HG03469 (cell line): Measurements from ENCODE around the gene PIP5K1B.

ENCODE experiments used
- ATAC-seq: cut with Tn5 transposase; IDR thresholded peaks from one replicate; pipeline ENCODE4 v1.9.1; 2021; ENCODE audit warnings: mild to moderate bottlenecking, moderate library complexity, moderate number of reproducible peaks; ENCODE audit not compliant: unreplicated experiment

Gene PIP5K1B

DNA sequence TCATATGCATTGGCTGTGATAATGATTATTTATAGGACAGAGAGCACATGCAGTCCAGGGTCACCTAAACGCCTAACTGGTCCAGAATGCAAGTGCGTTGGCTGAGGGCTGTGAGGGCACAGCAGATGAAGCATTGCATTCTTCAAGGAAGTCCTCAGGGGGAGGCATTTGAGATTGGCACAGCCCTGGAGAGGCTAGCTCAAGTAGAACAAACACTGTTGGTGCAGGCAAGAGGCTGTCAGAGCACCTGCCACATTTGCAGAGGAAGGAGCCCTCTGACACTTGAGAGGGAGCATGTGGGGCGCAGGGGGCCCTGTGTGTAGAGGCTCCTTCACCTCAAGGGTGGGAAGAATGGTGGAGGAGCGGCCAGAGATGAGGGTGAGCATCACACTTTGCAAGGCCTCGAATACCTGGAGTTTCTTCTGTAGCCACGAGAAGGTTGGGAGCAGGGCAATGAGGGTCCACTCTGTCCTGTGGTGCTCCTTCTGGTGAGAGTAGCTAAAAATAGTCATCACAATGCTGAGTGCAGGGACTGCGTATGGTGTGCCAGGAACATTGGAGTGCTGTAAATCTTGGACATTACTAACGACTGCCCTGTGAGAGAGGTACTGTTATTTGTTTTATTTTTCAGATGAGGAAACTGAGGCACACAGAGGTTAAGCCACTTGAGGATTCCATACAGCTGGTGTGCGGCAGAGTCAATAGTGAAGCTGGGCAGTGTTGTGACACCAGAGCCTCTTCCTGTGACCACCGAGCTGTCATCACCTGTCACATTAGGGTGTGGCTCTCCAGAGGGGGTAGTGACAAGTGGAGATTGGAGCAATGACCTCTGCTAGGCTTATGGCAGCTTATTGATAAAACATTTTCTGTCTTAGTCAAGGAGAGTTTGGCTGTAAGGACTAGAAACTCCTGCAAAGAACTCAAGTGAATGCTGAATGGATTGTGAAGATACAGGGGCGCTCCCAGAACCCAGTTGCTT, 100.2 kb downstream of the PIP5K1B start:
- no peak for ATAC-seq

DNA sequence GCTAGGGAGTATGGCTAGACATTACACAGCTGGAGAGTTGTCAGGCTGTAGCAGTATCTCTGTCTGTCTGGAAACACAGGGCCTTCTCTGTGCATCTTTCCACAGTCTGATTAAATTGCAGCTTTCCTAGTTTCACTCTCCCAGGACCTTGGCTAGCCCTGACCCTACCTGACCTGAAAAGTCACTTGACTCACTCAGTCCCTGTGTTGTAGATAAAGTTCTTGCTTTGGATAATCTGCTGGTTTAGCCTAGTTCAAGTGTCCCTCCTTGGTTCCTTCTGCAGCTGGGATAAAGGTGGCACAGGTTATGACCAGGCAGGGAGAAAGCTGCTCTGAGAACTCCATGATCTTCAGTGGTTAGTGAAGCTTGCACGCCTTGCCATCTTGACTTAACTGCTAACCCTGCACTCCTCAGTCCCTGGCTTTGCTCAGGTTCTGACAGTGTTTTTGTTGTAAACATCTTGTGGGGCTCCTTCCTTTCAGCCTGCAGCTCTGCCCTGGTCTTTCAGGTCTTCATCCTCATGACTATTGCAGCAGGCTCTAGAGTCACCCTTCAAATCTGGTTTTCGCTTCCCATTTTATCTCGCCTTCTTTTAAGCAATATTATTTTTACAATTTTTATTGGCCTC, 101.0 kb downstream of the PIP5K1B start:
- ATAC-seq: no peak

GRCh38 chr9:68808338-68808890, 103.4 kb downstream of the PIP5K1B start:
- no peak for ATAC-seq

- no peak for ATAC-seq
Observed at GRCh38 chr9:68817079-68817875, 112.2 kb downstream of the PIP5K1B start.

- no peak for ATAC-seq
Observed at GRCh38 chr9:68819065-68819464, 114.0 kb downstream of the PIP5K1B start.

GRCh38 chr9:68821911-68822310, 116.9 kb downstream of the PIP5K1B start:
- ATAC-seq: no peak

DNA sequence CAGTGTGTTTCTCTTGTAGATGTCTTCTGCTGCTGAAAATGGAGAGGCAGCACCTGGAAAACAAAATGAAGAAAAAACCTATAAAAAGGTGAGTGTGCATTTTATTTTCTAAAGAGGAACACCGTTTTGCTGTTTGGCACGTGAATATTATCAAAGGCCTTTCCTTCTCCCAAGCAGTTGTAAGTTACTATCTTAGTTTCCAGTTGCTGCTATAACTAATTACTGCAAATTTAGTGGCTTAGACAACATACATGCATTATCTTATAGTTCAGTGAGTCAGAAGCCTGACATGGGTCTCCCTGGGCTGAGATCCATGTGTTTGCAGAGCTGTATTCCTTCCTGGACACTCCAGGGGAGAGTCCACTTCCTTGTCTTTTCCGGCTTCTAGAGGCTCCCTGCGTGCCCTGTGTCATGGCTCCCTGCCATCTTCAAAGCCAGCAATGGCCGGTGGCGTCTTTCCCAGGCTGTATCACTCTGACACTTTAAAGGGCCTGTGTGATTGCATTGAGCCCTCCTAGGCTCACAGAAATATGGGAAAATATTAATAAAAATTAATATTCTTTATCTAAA, 117.6 kb downstream of the PIP5K1B start:
- no peak for ATAC-seq

- no peak for ATAC-seq
Observed at GRCh38 chr9:68825762-68826472, 120.9 kb downstream of the PIP5K1B start.

- ATAC-seq: no peak
Observed at GRCh38 chr9:68827837-68828744, 123.1 kb downstream of the PIP5K1B start.

DNA sequence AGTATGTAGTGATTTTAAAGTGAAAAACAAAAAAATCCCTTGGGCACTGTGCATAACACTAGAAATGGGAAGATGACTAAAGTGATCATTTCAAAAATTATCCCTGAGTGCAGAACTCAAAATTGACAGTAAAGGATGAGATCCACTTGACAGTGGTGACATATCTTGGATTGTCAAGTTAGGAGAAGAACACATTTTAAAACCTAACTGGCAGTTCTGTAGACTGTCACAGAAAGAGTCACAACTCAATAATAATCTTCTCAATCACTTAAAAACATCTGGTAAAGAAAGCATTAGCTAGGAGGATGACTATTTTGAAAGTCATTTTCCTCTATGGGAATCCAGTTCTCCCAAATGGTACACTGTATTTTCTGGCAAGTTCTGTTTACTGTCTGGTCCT, 127.1 kb downstream of the PIP5K1B start:
- ATAC-seq: no peak

GRCh38 chr9:68832861-68833518, 128.0 kb downstream of the PIP5K1B start:
- no peak for ATAC-seq

DNA sequence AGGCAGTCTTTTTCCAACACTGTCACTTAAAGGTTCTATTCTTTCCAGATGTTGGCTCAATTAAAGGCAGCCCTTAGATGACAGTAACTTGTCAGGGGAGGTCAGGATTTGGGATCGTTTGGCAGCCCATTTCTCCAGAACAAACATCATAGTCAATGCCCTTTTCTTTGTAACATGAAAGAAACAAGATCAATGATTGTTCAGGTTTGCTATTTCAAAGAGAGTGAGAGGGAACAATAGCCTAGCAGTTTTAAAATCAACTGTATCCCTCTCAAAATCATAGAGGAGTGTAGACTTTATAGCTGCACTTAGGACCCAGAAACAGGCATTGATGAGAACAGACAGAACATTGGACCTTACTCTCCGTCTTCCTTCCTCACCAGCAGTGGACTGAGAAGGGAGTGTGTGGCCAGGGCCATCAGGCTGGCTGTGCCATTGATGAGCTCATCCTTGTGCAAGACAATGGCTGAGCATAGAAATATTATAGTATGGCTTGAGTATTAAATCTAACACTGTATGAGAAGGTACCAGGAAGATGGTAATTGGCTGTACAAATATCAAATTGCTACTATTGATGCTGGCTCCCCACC, 130.0 kb downstream of the PIP5K1B start:
- ATAC-seq: no peak

DNA sequence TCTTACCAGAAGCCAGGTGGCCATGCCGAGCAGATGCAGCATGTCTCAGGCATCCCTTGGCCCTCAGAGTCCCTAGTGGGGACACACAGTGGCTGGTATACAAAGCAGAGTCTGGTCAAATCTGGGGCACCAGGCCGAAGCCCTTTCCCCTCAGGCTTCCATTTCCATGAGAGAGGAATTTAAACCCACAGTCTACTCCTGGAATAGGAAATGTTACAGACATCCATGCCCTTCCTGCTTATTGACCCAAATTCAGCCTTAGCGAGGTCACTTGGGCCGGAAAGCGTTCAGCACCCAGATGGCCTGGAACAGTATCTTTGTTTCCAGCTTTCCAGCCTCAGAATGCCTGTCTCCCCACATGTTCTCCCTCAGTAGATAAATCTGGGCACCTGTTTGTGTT, 131.7 kb downstream of the PIP5K1B start:
- no peak for ATAC-seq

DNA sequence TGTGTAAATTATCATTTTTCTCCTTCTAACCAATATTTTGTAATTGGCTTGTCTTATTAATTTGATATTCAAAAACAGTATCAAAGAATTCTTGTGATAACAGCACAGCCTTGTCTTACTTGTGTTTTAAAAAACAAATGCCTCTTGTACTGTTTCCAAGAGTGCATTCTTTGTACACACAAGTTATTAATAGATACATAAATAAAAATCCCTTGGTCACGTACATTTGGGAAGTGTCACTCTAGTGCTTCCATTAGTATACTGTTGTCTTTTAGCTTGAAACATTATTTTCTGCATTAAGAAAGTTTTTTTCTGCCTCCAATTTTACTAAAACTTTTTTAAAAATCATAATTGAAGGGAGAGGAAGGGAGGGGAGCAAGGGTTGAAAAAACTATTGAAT, 133.2 kb downstream of the PIP5K1B start:
- ATAC-seq: no peak

DNA sequence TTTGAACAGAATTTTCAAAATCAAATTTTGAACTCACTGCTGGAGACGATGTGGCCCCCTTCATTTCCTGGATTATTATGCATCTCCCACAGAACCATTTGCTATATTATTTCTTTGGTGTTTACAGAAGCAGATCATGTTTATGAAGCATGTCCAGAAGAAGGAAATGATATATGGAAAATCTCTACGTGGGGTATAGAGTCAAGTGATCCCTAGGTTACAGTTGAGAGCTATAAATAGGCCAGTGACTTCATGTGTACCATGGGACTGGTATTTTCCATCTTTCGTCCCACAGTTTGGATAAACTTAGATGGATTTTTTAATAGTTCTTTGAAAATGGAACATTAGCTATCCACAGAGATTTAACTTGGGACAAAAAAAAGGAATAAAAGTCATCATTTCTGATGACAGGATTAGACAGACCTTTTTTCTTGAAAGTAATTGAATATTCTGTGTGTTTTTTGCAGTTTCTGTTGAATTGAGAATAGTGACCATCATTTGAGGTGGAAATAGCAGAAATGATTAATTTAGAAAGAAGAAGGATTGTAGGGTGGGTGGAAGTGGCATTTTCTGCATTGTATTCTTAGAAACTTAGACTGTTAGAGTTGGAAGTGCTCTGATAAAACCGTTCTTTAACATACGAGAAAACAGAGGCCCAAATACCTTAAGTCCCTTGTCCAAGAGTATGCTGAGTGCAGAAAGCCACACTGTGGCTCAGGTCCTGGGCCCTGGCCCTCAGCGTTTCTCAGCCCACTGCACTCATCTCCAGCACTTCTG, 136.4 kb downstream of the PIP5K1B start:
- ATAC-seq: no peak

DNA sequence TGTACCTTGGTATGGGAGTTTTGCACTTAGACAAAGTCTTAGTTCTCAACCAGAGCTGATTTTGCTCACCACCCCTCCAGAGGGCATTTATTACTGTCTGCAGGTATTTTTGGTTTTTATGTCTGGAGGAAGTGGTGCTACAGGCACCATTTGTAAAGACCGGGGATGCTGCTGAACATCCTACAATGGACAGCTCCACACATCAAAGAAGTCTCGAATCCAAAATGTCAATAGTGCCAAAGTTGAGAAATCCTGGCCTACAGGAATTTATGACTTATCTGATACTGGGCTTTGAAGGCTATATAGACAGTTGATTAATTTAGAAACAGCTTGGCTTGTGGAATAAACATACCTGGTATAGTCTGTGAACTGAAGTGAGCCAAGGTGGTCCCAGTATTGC, 137.5 kb downstream of the PIP5K1B start:
- ATAC-seq: no peak

DNA sequence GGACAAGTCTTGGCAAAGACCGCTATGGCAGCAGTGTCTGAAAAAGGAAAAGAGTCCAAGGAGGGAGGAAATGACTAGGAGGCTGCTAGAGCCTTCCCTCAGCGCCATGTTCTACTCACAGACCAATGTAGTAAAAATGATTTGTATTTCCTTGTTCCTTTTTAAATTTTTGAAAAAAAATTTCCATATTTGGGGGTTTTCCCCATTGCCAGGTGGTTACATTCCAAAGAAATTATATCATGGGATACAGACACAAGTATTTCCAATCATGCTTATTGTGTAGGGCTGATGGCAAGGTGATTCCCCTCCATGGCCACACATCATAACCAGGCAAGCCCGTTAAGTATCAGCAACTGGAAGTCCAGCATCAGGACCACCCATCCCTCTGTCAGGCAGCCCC, 138.2 kb downstream of the PIP5K1B start:
- no peak for ATAC-seq
